Sigmoid colon (tissue), 7 donors: ENCODE measurements around the gene MAD1L1. TPM values are rescaled to one million over a fixed set of nuclear protein-coding genes. Genes with fewer than 3 reads are reported as not detected.

ENCODE experiments used
- DNase-seq: peaks from one replicate; pipeline ENCODE4 v3.0.0-alpha.2; 2019
- H3K27ac ChIP-seq, 4 donors: fragments of 200-600 bp; sonication (generic); one replicate each; pipeline ENCODE4 v1.5.1; 2016 to 2019; ENCODE audit warnings: mild to moderate bottlenecking in 1 of 4
- H3K27me3 ChIP-seq, 3 donors: fragments of 200-600 bp; sonication (generic); one replicate each; pipeline ENCODE4 v1.5.1; 2019; ENCODE audit warnings: mild to moderate bottlenecking in 1 of 3
- H3K36me3 ChIP-seq, 4 donors: fragments of 200-600 bp; sonication (generic); one replicate each; pipeline ENCODE4 v1.5.1; 2016 to 2019
- H3K4me1 ChIP-seq, 4 donors: fragments of 200-600 bp; sonication (generic); one replicate each; pipeline ENCODE4 v1.5.1; 2017 to 2019
- H3K4me3 ChIP-seq, 4 donors: fragments of 200-600 bp; sonication (generic); one replicate each; pipeline ENCODE4 v1.5.1; 2017 to 2019; ENCODE audit warnings: mild to moderate bottlenecking in 2 of 4, moderate library complexity in 1 of 4
- H3K9me3 ChIP-seq, 4 donors: fragments of 200-600 bp in 3 of 4; sonication (generic) in 3 of 4; one replicate each; pipeline versions ENCODE4 v1.5.1 to v1.6.1; 2013 to 2019
- EP300 ChIP-seq, 4 donors: sonication (generic); formaldehyde crosslinking; IDR thresholded peaks; one replicate each; pipeline ENCODE4 v1.6.1; 2017; ENCODE audit warnings: antibody characterized with exemption in 4 of 4
- POLR2A ChIP-seq, 2 donors: fragments of 450-650 bp; IDR thresholded peaks; one replicate each; pipeline ENCODE4 v1.6.1; 2016; ENCODE audit warnings: antibody characterized with exemption in 2 of 2, mild to moderate bottlenecking in 2 of 2, moderate library complexity in 2 of 2
- POLR2AphosphoS5 ChIP-seq, 4 donors: sonication (generic); formaldehyde crosslinking; IDR thresholded peaks; one replicate each; pipeline ENCODE4 v1.6.1; 2017; ENCODE audit warnings: antibody characterized with exemption in 4 of 4
- WGBS, 2 donors: extraction: QIAGEN DNeasy Blood & Tissue Kit; methylation state at CpG; one replicate each; pipeline ENCODE4 v1.1.7; 2013; 5-methylcytosine and 5-hydroxymethylcytosine counted together
- intact Hi-C: fragments of 100-400 bp; cut with DNase I; formaldehyde crosslinking; loops from one replicate; pipeline ENCODE4 v1.15.1; 2023
- polyA plus RNA-seq, 3 donors: library from polyadenylated mRNA; stranded (reverse); fragments of 200-250 nt; gene quantifications; one replicate each; pipeline ENCODE4 v1.2.3, GENCODE V29; 2013
- total RNA-seq, 4 donors: library from RNA; depleted of rRNA; stranded (reverse); fragments of >200 nt; gene quantifications; one replicate each; pipeline ENCODE4 v1.1.0, GENCODE V29; 2016
- TF ChIP-seq, protein P1 (sequence below), 4 experiments: fragments of 450-650 bp in 3 of 4; fragments of 200-600 bp in 1 of 4; IDR thresholded peaks; one replicate each; pipeline ENCODE4 v1.5.1; 2016 to 2019; ENCODE audit warnings: antibody characterized with exemption in 4 of 4, mild to moderate bottlenecking in 3 of 4, moderate library complexity in 2 of 4
- donor health status: healthy with polysubstance abuse.
- donor health status: Bipolar disorder and iron deficiency.
- donor health status: healthy.

The MAD1L1 gene
- total and polyA plus RNA-seq, 7 donors = 10.2 to 38.4 (median 20.6) TPM

DNA sequence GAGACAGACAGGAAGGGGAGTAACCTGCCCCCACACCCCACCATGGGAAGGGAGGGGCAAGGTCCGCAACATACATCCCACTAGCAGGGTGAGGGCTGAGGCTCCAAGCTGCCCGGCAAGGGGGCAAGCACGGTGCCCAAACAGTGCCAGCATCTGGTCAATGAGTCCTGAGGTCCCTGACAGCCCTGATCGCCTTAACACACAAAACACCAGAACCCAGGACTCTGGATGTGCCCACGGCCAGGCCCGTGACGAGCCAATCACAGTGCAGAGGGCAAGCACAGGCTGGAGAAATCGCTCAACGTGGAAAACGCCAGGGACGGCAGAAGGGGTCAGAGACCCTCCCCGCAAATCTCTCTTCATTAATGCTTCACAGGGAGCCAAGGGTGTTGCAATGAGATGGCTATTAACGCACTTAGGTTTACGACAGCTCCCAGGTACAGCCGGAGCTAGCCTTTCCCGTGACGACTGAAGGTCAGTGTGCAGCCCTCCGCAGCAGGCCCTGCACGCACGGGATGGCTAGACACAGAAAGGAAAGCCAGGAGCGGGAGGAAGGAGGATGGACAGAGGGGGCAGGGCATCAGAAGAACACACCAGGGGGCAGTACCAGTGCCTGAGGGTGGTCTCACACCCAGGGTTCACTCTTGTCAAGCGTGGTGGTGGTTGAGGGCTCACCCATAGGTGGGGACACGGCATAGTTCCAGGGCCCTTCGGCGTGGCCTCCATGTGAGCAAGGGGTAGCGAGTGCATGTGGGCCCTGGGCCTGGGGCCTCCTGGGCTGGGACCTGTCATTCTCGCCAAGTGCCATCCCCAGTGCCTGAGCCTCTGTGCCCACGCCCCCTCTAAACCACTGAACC is 220.5 kb downstream of the MAD1L1 start:
- TF ChIP-seq POLR2AphosphoS5 (IDR thresholded peaks at IDR 0.05) = no peak
- TF ChIP-seq, protein P1, sequence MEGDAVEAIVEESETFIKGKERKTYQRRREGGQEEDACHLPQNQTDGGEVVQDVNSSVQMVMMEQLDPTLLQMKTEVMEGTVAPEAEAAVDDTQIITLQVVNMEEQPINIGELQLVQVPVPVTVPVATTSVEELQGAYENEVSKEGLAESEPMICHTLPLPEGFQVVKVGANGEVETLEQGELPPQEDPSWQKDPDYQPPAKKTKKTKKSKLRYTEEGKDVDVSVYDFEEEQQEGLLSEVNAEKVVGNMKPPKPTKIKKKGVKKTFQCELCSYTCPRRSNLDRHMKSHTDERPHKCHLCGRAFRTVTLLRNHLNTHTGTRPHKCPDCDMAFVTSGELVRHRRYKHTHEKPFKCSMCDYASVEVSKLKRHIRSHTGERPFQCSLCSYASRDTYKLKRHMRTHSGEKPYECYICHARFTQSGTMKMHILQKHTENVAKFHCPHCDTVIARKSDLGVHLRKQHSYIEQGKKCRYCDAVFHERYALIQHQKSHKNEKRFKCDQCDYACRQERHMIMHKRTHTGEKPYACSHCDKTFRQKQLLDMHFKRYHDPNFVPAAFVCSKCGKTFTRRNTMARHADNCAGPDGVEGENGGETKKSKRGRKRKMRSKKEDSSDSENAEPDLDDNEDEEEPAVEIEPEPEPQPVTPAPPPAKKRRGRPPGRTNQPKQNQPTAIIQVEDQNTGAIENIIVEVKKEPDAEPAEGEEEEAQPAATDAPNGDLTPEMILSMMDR (IDR thresholded peaks at IDR 0.05) = no peak
- TF ChIP-seq POLR2A (IDR thresholded peaks at IDR 0.05) = no peak
- no peak for TF ChIP-seq EP300 (IDR thresholded peaks at IDR 0.05)
- Histone ChIP-seq H3K9me3 (no peaks in the 10 kb centered on the region), H3K27ac (no peak overlapping the region), H3K4me3 (no peak overlapping the region), H3K27me3 (no peaks in the 10 kb centered on the region), H3K36me3 (peaks cover 0 to 4% (median 0%) of the 10 kb centered on the region in 4 donors), H3K4me1 (peaks cover 0 to 16% (median 0%) of the 10 kb centered on the region in 4 donors)
- intact Hi-C loops = no loop called here
- DNase-seq = peak; percentile 48
- 95 to 96% methylated on average over 28 of the region's 28 CpGs for WGBS, 2 donors

DNA sequence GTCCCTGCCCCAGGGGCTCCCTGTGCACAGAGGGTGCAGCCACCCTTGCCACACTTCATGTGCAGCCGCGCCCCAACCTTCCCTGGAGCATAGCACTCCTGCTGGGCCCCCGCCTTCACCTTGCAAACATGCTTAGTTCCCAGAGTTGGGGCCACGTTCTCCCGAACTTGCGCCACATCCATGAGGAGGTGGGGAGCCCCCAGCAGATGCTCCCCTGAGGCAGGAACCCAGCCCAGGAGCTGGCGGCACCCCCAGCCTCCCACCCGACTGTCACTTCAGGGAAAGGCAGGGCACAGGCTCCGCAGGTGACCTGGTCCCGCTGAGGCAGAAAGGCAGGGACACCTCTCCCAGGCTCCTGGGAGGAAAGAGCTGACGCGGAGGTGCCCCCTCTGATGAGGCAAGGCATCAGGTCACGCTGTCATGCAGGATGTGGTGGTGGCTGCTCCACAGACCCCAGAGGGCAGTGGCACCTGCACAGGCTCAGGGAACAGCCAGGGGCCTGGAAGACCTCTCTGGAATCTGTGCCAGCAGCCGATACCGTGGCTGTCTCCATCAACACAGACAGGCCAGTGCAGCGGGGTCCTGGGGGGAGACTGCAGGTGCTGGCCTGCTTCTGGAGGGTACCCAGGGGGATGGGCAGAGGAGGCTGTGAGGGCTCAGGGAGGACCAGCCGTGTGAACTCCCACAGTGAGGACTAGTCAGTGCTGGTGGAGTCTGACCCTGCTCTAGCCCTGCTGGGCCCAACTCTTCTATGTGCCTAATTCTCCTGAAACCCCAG is 221.3 kb downstream of the MAD1L1 start:
- TF ChIP-seq EP300 (IDR thresholded peaks at IDR 0.05) = no peak
- no peak for TF ChIP-seq POLR2A (IDR thresholded peaks at IDR 0.05)
- TF ChIP-seq POLR2AphosphoS5 (IDR thresholded peaks at IDR 0.05) = no peak
- TF ChIP-seq, protein P1 (IDR thresholded peaks at IDR 0.05) = no peak
- 94 to 95% methylated on average over 17 of the region's 17 CpGs for WGBS, 2 donors
- no peaks in the 10 kb centered on the region for H3K9me3 ChIP-seq
- peaks cover 0 to 4% (median 0%) of the 10 kb centered on the region in 4 donors for H3K36me3 ChIP-seq
- no peak overlapping the region for H3K4me3 ChIP-seq
- intact Hi-C loops = no loop called here
- no peak overlapping the region for H3K27ac ChIP-seq
- no peaks in the 10 kb centered on the region for H3K27me3 ChIP-seq
- peaks cover 0 to 16% (median 0%) of the 10 kb centered on the region in 4 donors for H3K4me1 ChIP-seq
- peak; percentile 57 for DNase-seq

DNA sequence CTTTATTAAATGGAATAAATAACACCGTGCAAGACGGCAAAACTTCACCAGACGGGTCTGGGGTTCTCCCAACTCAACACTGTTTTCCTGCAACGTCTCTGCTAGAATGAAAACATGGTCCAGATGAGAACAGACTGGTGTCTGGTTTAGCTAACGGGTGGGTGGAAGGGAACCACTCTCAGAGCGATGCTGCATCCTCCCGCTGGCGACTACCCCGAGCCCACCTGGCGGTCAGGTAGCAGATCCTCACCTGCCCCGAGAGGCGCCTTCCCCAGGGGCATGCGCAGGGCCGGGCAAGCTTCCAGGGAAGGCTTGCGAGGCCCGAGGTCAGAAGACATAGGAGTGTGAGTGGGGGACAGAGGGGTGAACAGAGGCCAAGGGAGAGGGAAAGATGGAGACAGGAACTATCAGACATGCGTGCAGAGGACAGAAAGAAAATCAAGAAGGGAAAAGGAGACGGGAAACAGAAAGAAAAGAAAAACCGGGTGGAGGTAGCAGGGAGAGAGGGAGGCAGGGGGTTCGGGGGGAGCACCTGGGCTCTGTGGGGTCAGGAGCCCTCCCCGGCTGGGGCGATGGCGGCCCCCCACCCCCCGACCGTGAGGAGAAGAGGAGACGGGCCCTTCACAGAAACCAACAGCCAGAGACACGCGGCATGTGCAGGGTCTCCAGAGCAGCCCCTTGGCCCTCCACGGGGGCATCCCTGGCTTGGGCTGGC is 222.0 kb downstream of the MAD1L1 start:
- DNase-seq = peak; percentile 51
- Histone ChIP-seq H3K27ac (no peak overlapping the region), H3K27me3 (no peaks in the 10 kb centered on the region), H3K36me3 (peaks cover 0 to 4% (median 0%) of the 10 kb centered on the region in 4 donors), H3K4me1 (peaks cover 0 to 16% (median 0%) of the 10 kb centered on the region in 4 donors), H3K9me3 (no peaks in the 10 kb centered on the region), H3K4me3 (no peak overlapping the region)
- TF ChIP-seq, protein P1 (IDR thresholded peaks at IDR 0.05) = no peak
- TF ChIP-seq EP300 (IDR thresholded peaks at IDR 0.05) = no peak
- no peak for TF ChIP-seq POLR2A (IDR thresholded peaks at IDR 0.05)
- no peak for TF ChIP-seq POLR2AphosphoS5 (IDR thresholded peaks at IDR 0.05)
- intact Hi-C loops = no loop called here
- WGBS, 2 donors = 91 to 94% methylated on average over 29 of the region's 29 CpGs

- TF ChIP-seq, protein P1 (IDR thresholded peaks at IDR 0.05) = no peak
- TF ChIP-seq EP300 (IDR thresholded peaks at IDR 0.05) (no peak), POLR2AphosphoS5 (IDR thresholded peaks at IDR 0.05) (no peak), POLR2A (IDR thresholded peaks at IDR 0.05) (no peak)
- DNase-seq = no peak
- Histone ChIP-seq H3K4me3 (no peak overlapping the region), H3K9me3 (no peaks in the 10 kb centered on the region), H3K36me3 (peaks cover 0 to 4% (median 0%) of the 10 kb centered on the region in 4 donors), H3K27ac (no peak overlapping the region), H3K4me1 (peaks cover 0 to 16% (median 0%) of the 10 kb centered on the region in 4 donors), H3K27me3 (no peaks in the 10 kb centered on the region)
- intact Hi-C loops = no loop called here
- 94 to 96% methylated on average over 17 of the region's 17 CpGs for WGBS, 2 donors
These were observed 222.6 kb downstream of the MAD1L1 start for GRCh38 chr7:2010101-2010500.
